GM23338 (cell line): ENCODE measurements around the gene POFUT2. TPM values are rescaled to one million over a fixed set of nuclear protein-coding genes. Genes with fewer than 3 reads are reported as not detected.

Source experiments
- ATAC-seq: fragments of 200-7000 bp; cut with Tn5 transposase; 3 replicates; pipeline ENCODE4 v1.9.1; 2020
- DNase-seq: peaks from one replicate; pipeline ENCODE4 v3.0.0-alpha.2; 2015; ENCODE audit warnings: low spot score
- H2AFZ ChIP-seq: fragments of 200-600 bp; sonication (generic); 2 replicates; pipeline ENCODE4 v1.8.0; 2016; ENCODE audit warnings: antibody characterized with exemption, mild to moderate bottlenecking, moderate library complexity
- H3F3A ChIP-seq: fragments of 200-600 bp; sonication (generic); replicated peaks from 2 replicates; pipeline ENCODE4 v1.8.0; 2017; ENCODE audit warnings: antibody characterized with exemption, mixed run types, low read depth
- H3K27ac ChIP-seq: fragments of 200-600 bp; sonication (generic); 2 replicates; pipeline ENCODE4 v1.6.1; 2016; ENCODE audit warnings: low read depth
- H3K27me3 ChIP-seq: fragments of 200-600 bp; sonication (generic); 2 replicates; pipeline ENCODE4 v1.8.0; 2016; ENCODE audit warnings: mild to moderate bottlenecking, mixed run types, moderate library complexity; ENCODE audit not compliant: insufficient read depth
- H3K36me3 ChIP-seq: fragments of 200-600 bp; sonication (generic); 2 replicates; pipeline ENCODE4 v1.8.0; 2016; ENCODE audit warnings: mild to moderate bottlenecking; ENCODE audit not compliant: insufficient read depth
- H3K4me1 ChIP-seq: fragments of 200-600 bp; sonication (generic); 2 replicates; pipeline ENCODE4 v1.8.0; 2016; ENCODE audit warnings: mild to moderate bottlenecking, moderate library complexity; ENCODE audit not compliant: insufficient read depth
- H3K4me2 ChIP-seq: fragments of 200-600 bp; sonication (generic); 2 replicates; pipeline ENCODE4 v1.7.1; 2017; ENCODE audit warnings: mixed run types
- H3K4me3 ChIP-seq: fragments of 200-600 bp; sonication (generic); 2 replicates; pipeline ENCODE4 v1.6.1; 2016; ENCODE audit warnings: mixed run types
- H3K79me2 ChIP-seq: fragments of 200-600 bp; sonication (generic); replicated peaks from 2 replicates; pipeline ENCODE4 v1.8.0; 2017; ENCODE audit warnings: mild to moderate bottlenecking; ENCODE audit not compliant: insufficient read depth
- H3K9me2 ChIP-seq: fragments of 200-600 bp; sonication (generic); 2 replicates; pipeline ENCODE4 v1.8.0; 2017; ENCODE audit not compliant: insufficient read depth
- H4K20me1 ChIP-seq: fragments of 200-600 bp; sonication (generic); replicated peaks from 2 replicates; pipeline ENCODE4 v1.8.0; 2017; ENCODE audit warnings: mild to moderate bottlenecking; ENCODE audit not compliant: insufficient read depth
- H3K27ac Mint-ChIP-seq: 2 replicates; pipeline ENCODE4 v1.8.0; 2020; ENCODE audit warnings: inconsistent platforms, mild to moderate bottlenecking, moderate library complexity, mixed read lengths
- H3K27me3 Mint-ChIP-seq: 3 replicates; pipeline ENCODE4 v1.8.0; 2022; ENCODE audit warnings: low read depth, mild to moderate bottlenecking, moderate library complexity, mixed read lengths, inconsistent platforms; ENCODE audit not compliant: insufficient read depth, poor library complexity
- H3K36me3 Mint-ChIP-seq: 3 replicates; pipeline ENCODE4 v1.8.0; 2021; ENCODE audit warnings: low read depth, mild to moderate bottlenecking, inconsistent platforms, moderate library complexity, mixed read lengths
- H3K4me1 Mint-ChIP-seq: 3 replicates; pipeline ENCODE4 v1.8.0; 2020; ENCODE audit warnings: mild to moderate bottlenecking, inconsistent platforms, mixed read lengths
- H3K4me3 Mint-ChIP-seq: 3 replicates; pipeline ENCODE4 v1.8.0; 2021; ENCODE audit warnings: moderate library complexity, mild to moderate bottlenecking, inconsistent platforms, mixed read lengths
- H3K9me3 Mint-ChIP-seq: 3 replicates; pipeline ENCODE4 v1.8.0; 2020; ENCODE audit warnings: moderate library complexity, mild to moderate bottlenecking, inconsistent platforms, mixed read lengths
- CREB1 ChIP-seq: fragments of 250-450 bp; sonication (Bioruptor Pico); IDR thresholded peaks from 2 replicates; pipeline ENCODE4 v1.5.0; 2020; ENCODE audit warnings: low read depth, mild to moderate bottlenecking, moderate library complexity
- EZH2 ChIP-seq: fragments of 200-600 bp; sonication (generic); IDR thresholded peaks from one replicate; pipeline ENCODE4 v1.8.0; 2017; ENCODE audit warnings: antibody characterized with exemption, mild to moderate bottlenecking, low read depth; ENCODE audit not compliant: unreplicated experiment
- EZH2phosphoT487 ChIP-seq: fragments of 200-600 bp; sonication (generic); IDR thresholded peaks from one replicate; pipeline ENCODE4 v1.8.1; 2018; ENCODE audit warnings: antibody characterized with exemption; ENCODE audit not compliant: unreplicated experiment
- JUNB ChIP-seq: IDR thresholded peaks from one replicate; pipeline ENCODE4 v1.6.1; 2016; ENCODE audit warnings: antibody characterized with exemption; ENCODE audit not compliant: unreplicated experiment
- NANOG ChIP-seq: IDR thresholded peaks from 2 replicates; pipeline ENCODE4 v1.6.1; 2016; ENCODE audit warnings: antibody characterized with exemption, borderline replicate concordance
- POLR2AphosphoS5 ChIP-seq: IDR thresholded peaks from 2 replicates; pipeline ENCODE4 v1.6.1; 2016; ENCODE audit warnings: antibody characterized with exemption, low read depth
- STAT1 ChIP-seq: IDR thresholded peaks from one replicate; pipeline ENCODE4 v1.6.1; 2016; ENCODE audit warnings: antibody characterized with exemption; ENCODE audit not compliant: unreplicated experiment
- ZNF114 ChIP-seq: fragments of 250-450 bp; sonication (Bioruptor Pico); IDR thresholded peaks from 2 replicates; pipeline ENCODE4 v1.5.0; 2020; ENCODE audit warnings: mild to moderate bottlenecking, moderate library complexity
- ZNF331 ChIP-seq: fragments of 250-450 bp; sonication (Bioruptor Pico); IDR thresholded peaks from 2 replicates; pipeline ENCODE4 v1.5.0; 2020; ENCODE audit warnings: low read depth, mild to moderate bottlenecking, moderate library complexity
- polyA plus RNA-seq: library from polyadenylated mRNA; unstranded; fragments of >200 nt; fragmentation: Nextera tagmentation; extraction: Ambion mirVana; gene quantifications from 2 replicates; pipeline ENCODE4 v1.2.1, GENCODE V29; 2016
- total RNA-seq: library from RNA; depleted of rRNA; stranded (reverse); fragments of >200 nt; shearing (Covaris generic); gene quantifications from 2 replicates; pipeline ENCODE4 v1.2.3, GENCODE V29; 2014
- TF ChIP-seq, protein P1 (sequence below): IDR thresholded peaks from 2 replicates; pipeline ENCODE4 v1.6.1; 2016; ENCODE audit warnings: antibody characterized with exemption
- TF ChIP-seq, protein P2 (sequence below): fragments of 250-450 bp; sonication (Bioruptor Pico); IDR thresholded peaks from 2 replicates; pipeline ENCODE4 v1.5.0; 2020; ENCODE audit warnings: mild to moderate bottlenecking, moderate library complexity
- TF ChIP-seq, protein P3 (sequence below), 2 experiments: fragments of 200-600 bp in 1 of 2; sonication (generic) in 1 of 2; conservative IDR thresholded peaks; 2 replicates each; pipeline versions ENCODE4 v1.5.1 to v1.6.1; 2016 to 2017; ENCODE audit warnings: antibody characterized with exemption in 2 of 2, low read depth in 2 of 2, mild to moderate bottlenecking in 2 of 2, moderate library complexity in 1 of 2
- TF ChIP-seq, protein P4 (sequence below): IDR thresholded peaks from one replicate; pipeline ENCODE4 v1.6.1; 2018; ENCODE audit warnings: antibody characterized with exemption; ENCODE audit not compliant: unreplicated experiment

Gene POFUT2
- total and polyA plus RNA-seq, 2 experiments from 2014 or later = 12.1 to 34.5 TPM

DNA sequence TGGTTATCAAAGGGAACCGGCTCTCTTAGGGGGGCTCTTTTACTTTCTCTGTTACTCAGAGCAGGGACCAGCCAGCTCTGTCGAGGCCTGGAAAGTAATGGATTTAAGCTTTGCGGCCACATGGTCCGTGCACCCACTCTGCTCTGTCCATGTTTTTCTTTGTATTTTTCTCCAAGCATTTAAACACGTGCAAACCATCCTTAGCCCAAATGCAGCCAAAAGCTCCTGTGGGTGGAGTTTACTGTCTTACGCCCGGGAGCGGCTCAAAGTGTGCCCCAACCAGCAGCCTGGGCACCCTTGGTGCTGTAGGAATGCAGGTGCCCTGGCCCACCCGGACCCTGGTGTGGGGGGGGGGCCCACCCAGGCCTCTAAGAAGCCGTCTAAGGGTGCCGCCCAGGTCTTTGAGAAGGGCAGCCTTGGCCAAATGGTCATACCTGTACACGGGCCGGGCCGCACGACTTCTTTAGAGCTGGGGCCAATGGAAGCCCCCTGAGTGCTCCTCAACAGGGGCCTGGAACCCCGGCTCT, 29.2 kb upstream of the POFUT2 start:
- Histone ChIP-seq H3K4me2 (no peak overlapping the region), H3K79me2 (no peaks in the 10 kb centered on the region), H3K36me3 (no peaks in the 10 kb centered on the region), H3F3A (no peaks in the 10 kb centered on the region), H3K27me3 (no peaks in the 10 kb centered on the region), H3K9me2 (no peaks in the 10 kb centered on the region), H4K20me1 (no peaks in the 10 kb centered on the region; the same call in none of the 2 replicates), H3K27ac (no peak overlapping the region), H3K4me1 (no peaks in the 10 kb centered on the region), H2AFZ (no peak overlapping the region), H3K4me3 (no peak overlapping the region)
- Mint-ChIP-seq H3K27ac (no peak overlapping the region), H3K9me3 (no peaks in the 10 kb centered on the region; the same call in 2 of the 3 replicates), H3K36me3 (no peaks in the 10 kb centered on the region), H3K4me1 (no peaks in the 10 kb centered on the region), H3K27me3 (peaks cover 4% of the 10 kb centered on the region), H3K4me3 (no peak overlapping the region)
- no peak for TF ChIP-seq EZH2
- no peak for TF ChIP-seq STAT1
- no peak for TF ChIP-seq NANOG
- no peak for TF ChIP-seq ZNF114
- no peak for TF ChIP-seq JUNB
- no peak for TF ChIP-seq POLR2AphosphoS5
- TF ChIP-seq, protein P1, sequence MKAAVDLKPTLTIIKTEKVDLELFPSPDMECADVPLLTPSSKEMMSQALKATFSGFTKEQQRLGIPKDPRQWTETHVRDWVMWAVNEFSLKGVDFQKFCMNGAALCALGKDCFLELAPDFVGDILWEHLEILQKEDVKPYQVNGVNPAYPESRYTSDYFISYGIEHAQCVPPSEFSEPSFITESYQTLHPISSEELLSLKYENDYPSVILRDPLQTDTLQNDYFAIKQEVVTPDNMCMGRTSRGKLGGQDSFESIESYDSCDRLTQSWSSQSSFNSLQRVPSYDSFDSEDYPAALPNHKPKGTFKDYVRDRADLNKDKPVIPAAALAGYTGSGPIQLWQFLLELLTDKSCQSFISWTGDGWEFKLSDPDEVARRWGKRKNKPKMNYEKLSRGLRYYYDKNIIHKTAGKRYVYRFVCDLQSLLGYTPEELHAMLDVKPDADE = no peak
- no peak for TF ChIP-seq CREB1 (CRISPR knock-in tag)
- TF ChIP-seq, protein P2, sequence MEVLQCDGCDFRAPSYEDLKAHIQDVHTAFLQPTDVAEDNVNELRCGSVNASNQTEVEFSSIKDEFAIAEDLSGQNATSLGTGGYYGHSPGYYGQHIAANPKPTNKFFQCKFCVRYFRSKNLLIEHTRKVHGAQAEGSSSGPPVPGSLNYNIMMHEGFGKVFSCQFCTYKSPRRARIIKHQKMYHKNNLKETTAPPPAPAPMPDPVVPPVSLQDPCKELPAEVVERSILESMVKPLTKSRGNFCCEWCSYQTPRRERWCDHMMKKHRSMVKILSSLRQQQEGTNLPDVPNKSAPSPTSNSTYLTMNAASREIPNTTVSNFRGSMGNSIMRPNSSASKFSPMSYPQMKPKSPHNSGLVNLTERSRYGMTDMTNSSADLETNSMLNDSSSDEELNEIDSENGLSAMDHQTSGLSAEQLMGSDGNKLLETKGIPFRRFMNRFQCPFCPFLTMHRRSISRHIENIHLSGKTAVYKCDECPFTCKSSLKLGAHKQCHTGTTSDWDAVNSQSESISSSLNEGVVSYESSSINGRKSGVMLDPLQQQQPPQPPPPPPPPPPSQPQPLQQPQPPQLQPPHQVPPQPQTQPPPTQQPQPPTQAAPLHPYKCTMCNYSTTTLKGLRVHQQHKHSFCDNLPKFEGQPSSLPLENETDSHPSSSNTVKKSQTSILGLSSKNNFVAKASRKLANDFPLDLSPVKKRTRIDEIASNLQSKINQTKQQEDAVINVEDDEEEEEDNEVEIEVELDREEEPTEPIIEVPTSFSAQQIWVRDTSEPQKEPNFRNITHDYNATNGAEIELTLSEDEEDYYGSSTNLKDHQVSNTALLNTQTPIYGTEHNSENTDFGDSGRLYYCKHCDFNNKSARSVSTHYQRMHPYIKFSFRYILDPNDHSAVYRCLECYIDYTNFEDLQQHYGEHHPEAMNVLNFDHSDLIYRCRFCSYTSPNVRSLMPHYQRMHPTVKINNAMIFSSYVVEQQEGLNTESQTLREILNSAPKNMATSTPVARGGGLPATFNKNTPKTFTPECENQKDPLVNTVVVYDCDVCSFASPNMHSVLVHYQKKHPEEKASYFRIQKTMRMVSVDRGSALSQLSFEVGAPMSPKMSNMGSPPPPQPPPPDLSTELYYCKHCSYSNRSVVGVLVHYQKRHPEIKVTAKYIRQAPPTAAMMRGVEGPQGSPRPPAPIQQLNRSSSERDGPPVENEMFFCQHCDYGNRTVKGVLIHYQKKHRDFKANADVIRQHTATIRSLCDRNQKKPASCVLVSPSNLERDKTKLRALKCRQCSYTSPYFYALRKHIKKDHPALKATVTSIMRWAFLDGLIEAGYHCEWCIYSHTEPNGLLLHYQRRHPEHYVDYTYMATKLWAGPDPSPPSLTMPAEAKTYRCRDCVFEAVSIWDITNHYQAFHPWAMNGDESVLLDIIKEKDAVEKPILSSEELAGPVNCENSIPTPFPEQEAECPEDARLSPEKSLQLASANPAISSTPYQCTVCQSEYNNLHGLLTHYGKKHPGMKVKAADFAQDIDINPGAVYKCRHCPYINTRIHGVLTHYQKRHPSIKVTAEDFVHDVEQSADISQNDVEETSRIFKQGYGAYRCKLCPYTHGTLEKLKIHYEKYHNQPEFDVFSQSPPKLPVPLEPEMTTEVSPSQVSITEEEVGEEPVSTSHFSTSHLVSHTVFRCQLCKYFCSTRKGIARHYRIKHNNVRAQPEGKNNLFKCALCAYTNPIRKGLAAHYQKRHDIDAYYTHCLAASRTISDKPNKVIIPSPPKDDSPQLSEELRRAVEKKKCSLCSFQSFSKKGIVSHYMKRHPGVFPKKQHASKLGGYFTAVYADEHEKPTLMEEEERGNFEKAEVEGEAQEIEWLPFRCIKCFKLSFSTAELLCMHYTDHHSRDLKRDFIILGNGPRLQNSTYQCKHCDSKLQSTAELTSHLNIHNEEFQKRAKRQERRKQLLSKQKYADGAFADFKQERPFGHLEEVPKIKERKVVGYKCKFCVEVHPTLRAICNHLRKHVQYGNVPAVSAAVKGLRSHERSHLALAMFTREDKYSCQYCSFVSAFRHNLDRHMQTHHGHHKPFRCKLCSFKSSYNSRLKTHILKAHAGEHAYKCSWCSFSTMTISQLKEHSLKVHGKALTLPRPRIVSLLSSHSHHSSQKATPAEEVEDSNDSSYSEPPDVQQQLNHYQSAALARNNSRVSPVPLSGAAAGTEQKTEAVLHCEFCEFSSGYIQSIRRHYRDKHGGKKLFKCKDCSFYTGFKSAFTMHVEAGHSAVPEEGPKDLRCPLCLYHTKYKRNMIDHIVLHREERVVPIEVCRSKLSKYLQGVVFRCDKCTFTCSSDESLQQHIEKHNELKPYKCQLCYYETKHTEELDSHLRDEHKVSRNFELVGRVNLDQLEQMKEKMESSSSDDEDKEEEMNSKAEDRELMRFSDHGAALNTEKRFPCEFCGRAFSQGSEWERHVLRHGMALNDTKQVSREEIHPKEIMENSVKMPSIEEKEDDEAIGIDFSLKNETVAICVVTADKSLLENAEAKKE = no peak
- TF ChIP-seq, protein P3, sequence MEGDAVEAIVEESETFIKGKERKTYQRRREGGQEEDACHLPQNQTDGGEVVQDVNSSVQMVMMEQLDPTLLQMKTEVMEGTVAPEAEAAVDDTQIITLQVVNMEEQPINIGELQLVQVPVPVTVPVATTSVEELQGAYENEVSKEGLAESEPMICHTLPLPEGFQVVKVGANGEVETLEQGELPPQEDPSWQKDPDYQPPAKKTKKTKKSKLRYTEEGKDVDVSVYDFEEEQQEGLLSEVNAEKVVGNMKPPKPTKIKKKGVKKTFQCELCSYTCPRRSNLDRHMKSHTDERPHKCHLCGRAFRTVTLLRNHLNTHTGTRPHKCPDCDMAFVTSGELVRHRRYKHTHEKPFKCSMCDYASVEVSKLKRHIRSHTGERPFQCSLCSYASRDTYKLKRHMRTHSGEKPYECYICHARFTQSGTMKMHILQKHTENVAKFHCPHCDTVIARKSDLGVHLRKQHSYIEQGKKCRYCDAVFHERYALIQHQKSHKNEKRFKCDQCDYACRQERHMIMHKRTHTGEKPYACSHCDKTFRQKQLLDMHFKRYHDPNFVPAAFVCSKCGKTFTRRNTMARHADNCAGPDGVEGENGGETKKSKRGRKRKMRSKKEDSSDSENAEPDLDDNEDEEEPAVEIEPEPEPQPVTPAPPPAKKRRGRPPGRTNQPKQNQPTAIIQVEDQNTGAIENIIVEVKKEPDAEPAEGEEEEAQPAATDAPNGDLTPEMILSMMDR (conservative IDR thresholded peaks at IDR 0.05; ENCODE audit: low read depth in 2 of 2) = no peak
- no peak for TF ChIP-seq EZH2phosphoT487
- TF ChIP-seq, protein P4, sequence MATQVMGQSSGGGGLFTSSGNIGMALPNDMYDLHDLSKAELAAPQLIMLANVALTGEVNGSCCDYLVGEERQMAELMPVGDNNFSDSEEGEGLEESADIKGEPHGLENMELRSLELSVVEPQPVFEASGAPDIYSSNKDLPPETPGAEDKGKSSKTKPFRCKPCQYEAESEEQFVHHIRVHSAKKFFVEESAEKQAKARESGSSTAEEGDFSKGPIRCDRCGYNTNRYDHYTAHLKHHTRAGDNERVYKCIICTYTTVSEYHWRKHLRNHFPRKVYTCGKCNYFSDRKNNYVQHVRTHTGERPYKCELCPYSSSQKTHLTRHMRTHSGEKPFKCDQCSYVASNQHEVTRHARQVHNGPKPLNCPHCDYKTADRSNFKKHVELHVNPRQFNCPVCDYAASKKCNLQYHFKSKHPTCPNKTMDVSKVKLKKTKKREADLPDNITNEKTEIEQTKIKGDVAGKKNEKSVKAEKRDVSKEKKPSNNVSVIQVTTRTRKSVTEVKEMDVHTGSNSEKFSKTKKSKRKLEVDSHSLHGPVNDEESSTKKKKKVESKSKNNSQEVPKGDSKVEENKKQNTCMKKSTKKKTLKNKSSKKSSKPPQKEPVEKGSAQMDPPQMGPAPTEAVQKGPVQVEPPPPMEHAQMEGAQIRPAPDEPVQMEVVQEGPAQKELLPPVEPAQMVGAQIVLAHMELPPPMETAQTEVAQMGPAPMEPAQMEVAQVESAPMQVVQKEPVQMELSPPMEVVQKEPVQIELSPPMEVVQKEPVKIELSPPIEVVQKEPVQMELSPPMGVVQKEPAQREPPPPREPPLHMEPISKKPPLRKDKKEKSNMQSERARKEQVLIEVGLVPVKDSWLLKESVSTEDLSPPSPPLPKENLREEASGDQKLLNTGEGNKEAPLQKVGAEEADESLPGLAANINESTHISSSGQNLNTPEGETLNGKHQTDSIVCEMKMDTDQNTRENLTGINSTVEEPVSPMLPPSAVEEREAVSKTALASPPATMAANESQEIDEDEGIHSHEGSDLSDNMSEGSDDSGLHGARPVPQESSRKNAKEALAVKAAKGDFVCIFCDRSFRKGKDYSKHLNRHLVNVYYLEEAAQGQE = no peak
- TF ChIP-seq ZNF331 (CRISPR knock-in tag) = no peak
- ATAC-seq (no peak), DNase-seq (no peak)
